ENCODE data around the gene TRIM9.
"Not testable (repeated sequence)": the region's sequence is repeated elsewhere in the genome, so short reads cannot be mapped to it uniquely, and the experiment has no call there.

TRIM9 gene

DNA sequence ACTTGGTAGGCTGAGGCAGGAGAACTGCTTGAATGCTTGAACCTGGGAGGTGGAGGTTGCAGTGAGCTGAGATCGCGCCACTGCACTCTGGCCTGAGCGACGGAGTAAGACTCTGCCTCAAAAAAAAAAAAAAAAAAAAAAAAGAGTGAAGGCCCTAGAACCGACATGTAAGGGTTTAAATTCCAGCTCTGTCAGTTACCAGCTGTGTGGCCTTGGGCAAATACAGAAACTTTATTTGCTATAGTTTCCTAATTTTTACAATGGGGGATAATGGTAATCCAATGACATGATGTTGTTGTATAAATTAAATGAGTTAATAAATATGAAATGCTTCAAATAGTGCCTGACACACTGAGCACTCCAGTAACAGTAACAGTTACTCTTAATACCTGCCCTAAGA, 131.0 kb downstream of the TRIM9 start:
- no peak for DNase-seq (ENCODE audit: low spot score)

DNA sequence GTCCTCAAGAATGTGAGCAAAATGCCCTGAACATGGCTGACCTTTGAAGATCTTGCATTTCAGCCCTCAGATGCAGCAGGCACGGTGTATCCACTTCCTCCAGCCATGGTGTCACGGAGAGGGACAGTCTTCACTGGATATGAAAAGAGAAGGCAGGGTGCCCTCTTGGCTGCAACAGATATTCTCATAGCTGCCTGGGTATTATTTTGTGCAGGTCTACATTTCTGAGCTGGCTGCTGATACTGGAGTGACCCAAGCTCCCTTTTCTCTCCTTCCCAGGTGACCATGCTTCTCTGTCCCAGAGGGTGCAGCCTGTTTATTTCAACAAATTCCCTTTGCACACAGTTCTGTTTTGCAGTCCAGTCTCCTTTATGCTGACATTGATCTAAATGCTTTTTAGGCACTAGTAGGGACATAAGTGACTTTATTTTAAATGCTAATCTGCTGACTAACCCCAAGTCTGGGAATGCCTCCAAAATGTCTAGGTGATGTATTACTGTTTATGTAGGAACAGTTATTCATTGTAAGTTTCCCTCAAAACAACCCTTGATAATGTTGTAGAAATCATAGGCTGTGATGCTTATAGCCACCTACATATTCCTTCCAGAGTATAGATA, 133.2 kb downstream of the TRIM9 start:
- DNase-seq (ENCODE audit: low spot score): no peak

DNA sequence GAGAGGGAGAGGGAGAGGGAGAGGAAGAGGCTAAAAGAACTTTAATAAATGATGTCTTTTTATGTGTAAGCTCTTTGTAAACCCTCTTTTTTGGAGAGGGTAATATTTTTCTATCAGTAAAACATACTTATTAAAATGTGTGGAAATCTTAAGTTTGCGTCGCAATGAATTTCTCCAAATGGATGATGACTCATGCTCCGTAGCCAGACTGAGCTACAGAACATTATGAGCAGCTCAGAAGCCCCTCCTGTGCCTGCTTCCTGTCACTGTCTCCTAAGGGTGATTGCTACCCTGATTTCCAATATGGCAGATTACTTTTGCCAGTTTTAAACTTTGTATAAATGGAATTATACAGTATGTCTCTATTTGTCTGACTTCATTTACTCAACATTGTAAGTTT, 137.6 kb downstream of the TRIM9 start:
- no peak for DNase-seq (ENCODE audit: low spot score)

DNA sequence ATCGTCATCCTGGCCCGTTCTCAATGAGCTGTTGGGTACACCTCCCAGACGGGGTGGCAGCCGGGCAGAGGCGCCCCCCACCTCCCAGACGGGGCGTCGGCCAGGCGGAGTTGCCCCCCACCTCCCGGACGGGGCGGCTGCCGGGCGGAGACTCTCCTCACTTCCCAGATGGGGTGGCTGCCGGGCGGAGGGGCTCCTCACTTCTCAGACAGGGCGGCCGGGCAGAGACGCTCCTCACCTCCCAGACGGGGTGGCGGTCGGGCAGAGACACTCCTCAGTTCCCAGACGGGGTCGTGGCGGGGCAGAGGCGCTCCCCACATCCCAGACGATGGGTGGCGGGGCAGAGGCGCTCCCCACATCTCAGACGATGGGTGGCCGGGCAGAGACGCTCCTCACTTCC, 138.5 kb downstream of the TRIM9 start:
- DNase-seq (ENCODE audit: low spot score): not testable (repeated sequence)

DNA sequence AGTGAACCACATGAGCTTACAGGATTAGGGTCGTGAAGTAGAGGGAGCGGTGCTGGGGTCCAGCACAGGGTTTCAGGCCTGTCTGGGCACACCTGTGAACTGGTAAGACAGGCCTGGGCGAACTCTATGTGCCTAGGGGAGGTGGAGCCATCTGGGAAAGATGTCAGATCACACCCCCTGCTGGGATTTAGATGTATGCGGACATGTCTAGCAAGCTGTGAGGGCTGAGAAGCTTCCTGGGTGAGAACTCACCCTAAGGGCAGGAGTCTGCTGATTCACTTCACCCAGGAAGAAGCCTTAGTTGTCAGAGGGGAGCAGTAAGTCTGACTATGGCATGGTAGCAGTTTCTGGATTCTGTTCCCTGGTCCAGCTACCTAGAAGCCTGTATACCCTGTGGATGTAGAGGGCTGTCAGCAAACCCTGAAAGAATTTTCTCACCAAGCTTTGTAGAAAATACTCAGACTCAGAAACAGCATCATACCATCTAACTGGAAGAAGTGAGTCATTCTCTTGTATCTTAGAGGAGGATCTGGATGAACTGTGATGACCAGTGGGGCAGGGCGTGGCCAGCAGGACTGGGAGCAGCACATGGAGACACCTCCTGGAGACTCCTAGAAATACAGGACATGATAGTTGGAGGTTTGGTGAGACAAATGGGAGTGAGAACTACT, 139.4 kb downstream of the TRIM9 start:
- DNase-seq (ENCODE audit: low spot score): peak; percentile 46

DNA sequence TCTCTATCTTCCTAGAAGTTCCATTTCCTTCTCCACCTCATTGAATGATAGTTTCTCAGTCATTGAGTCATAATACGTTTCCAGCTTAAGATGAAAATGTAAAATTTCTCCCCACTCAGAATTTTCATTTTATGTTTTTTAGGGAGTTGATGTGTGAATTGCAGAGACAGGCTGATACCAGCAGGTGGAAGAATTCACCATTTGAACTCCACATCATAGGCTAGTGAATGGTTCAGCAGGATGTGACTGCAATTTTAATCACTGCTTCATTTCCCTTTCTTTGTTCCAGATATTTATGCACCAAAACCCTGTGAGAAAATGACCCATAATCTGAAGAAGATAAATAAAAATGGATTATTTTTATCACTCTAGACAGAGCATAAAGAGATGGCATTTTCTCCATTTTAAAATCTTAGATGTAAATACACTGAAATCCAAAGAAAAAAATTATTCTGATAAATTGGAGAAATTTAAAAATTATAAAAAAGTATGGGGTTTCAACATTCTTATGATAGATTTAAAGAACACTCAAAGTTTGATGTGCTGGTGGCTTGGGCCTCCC, 140.0 kb downstream of the TRIM9 start:
- DNase-seq (ENCODE audit: low spot score): no peak

DNA sequence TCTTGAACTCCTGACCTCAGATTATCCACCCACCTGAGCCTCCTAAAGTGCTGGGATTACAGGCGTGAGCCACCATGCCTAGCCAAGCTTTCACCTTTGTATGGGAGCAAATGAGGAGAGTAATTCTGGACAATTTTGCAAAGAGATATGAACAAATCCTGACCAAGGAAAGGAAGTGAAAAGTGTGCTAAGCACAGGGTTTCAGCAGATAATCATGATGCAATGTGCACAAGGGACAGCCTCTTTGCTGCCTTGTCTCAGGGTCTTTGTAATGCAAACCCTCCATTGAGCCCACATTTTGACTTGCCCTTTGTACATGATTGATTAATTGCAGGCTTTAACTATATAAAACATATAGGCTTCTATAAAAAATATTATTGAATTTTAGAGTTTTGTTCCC, 141.4 kb downstream of the TRIM9 start:
- DNase-seq (ENCODE audit: low spot score): no peak

DNA sequence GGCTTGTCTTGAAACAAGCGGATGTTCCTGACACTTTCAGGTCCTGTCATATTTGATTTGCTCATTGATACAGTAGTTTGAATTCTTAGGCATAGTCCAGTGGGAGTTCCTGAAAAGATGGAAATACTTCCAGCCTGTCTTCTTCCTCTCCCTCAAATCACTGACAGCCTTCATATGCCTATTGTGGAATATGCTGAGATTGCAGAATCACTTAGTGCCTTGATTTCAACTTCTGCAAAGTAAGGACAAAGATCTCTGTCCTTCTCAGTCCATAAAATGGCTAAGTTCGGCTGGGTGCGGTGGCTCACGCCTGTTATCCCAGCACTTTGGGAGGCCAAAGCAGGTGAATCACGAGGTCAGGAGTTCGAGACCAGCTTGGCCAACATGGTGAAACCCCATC, 143.9 kb downstream of the TRIM9 start:
- no peak for DNase-seq (ENCODE audit: low spot score)

DNA sequence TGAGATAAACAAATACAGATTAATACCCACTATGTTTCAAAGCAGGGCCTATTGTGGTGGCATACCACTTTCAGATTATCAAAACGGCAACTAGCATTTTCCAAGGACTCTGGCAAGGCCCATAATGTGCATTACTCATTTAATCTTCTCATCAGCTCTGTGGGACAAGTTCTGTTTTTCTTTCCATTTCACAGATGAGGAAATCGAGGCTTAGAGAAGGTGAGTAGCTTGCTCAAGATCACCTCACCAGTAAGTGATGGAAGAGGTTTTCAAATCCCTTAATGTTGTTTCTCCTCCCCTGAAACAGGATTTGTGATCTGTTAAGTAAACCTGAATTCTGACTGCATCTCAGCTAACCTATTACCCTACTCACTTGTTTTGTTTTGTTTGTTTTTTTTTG, 146.7 kb downstream of the TRIM9 start:
- DNase-seq (ENCODE audit: low spot score): no peak

DNA sequence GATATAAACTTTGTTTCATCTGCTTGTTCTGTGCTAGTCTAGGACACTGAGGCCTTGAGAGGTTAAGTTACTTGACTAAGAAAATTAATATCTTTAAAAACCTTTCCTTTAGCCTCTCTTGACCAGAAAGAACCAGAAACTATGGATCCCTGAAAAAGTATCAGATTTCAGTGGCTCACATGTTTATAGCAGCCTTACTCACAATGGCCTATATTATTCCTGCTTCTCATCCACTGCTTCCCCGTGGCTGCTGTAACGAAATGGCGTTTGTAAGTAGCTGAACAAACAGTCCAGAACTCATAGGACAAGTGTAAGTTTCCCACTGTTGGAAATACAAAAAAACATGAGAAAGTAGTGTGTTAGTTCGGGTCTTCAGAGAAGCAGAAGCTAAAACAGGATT, 147.5 kb downstream of the TRIM9 start:
- no peak for DNase-seq (ENCODE audit: low spot score)

DNA sequence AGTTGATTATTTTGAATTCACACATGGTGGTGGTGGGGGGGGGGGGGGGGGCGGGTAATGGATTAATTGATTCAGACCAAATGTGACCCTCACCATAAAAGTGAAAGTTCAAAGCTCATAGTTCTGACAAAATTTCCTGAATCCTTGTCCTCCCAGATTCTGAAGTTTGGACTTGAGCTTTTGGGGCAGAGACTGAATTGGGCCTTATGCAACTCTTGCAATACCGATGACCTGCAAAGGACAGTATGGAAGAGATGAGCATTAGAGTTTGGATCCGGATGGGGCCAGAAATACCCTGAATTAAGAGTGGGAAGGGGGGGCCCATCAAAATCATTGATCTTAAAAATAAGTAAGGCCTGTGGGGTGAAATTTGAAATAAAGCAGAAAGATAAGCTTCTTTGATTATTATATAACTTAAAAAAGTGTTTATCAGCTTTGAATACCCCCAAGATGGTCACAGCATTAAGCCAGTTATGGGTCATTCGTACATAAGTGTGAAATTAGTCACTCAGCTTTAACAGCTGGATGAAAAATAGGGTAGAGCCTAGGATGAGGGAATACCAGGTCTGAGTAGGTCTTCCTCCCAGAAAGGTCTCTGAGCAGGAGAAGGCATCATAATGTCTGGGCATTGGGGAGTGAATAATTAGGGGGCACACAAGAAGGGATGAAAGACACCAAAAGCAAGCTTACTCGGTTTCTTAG, 148.5 kb downstream of the TRIM9 start:
- no peak for DNase-seq (ENCODE audit: low spot score)

DNA sequence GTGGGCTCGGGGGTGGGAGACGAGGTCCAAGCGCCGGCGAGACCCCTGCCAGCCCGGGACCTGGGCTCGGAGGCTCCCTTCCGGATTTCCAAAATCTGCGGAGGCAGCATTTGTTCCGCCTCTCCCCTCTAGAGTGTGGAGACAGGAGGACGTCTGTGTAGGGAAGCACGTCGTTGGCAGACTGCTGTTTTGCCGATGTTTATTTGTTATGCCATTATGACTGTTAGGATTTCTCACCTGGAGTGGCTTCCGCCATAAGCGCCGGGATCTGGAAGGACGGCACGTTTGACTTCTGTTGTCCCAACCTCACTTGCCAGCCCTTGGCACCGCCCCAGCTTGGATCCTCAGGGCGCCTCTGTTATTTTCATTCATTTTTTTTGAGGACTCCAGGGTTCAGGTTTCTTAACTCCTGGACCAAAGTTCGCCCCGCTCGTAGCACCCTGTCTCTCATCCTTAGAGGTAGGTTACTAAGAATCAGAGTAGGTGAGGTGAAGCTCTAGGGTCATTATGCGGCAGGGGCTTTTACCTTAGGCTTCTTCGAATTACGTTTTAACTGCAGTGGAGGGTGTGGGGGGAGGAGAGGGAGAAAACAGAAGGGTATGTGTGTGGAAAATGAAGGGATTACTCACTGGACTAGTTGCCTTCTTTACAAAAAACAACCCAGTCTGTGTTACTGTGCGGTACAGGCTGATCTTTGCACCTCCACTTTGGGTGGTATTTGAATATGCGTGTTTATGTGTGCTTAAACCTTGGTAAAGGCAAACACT, 150.1 kb downstream of the TRIM9 start:
- no peak for DNase-seq (ENCODE audit: low spot score)

DNA sequence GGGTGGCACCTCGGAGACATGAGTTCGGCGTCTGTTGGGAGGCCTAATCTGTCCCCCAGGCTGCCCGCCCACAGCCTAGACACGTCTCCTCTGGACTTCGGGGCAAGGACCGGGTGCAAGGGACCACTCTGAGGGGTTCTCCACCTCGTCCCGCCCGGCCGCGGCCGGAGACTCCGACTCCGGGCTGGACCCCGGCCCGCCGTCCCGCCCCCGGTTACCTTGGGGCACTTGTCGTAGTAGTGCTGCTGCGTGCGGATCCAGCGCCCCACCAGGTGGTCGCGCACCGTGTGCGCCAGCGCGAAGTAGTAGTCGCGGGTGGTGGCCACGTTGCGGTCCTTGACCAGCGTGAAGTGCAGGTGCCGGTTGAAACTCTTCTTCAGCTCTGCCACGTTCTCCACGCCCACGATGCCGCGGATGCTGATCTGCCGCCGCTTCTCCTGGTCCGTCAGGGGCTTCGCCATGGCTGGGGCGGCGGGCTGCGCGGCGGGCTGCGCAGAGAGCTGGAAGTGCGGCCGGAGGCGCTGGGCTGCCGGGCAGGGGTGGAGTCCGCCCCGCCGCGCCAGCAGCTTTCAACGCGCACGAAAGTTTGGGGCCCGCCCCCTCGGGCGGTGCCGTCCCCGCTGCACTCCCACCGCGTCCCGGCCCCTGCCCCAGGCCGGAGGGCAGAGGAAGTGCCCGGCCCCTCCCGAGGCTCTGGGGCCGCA, 150.8 kb downstream of the TRIM9 start, which contains the start of gene PYGL:
Gene PYGL, minus strand, starts transcription at position 541 of the 704 bp plus-strand sequence. Its CDS starts 80 bp downstream, at position 461.
- peak; percentile 17 for DNase-seq (ENCODE audit: low spot score)

DNA sequence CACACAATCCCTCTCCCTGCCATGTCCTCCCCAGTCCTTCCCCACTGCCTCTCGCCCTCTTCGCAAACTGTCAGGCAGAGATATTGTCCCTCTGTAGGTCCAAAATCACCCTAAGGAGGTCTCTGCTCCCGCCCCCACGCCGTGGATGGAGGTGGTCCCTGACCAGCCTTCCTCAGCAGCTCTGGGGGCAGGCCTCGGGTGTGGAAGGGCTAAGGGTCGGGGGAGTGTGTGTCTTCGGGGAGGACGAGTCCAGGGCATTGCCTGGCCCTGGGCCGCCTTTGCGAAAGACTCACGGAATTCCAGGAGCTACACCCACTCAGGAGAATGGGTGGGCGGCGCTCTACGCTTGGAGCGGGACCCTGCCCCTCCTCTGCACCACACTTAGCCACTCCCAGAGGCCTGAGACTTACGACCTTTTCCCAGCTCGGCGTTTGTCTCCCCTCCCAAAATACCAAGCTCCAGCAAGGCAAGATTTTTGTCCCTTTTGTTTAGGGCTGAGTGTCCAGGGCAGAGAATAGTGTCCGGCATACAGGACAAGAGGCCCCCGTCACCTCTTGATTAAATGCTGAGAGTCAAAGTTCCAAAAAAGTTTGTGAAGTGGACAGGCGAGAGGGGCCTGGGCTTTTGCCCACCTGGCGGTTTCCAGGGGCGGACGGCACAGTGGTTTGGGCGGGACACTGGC, 151.5 kb downstream of the TRIM9 start:
- DNase-seq (ENCODE audit: low spot score): no peak

DNA sequence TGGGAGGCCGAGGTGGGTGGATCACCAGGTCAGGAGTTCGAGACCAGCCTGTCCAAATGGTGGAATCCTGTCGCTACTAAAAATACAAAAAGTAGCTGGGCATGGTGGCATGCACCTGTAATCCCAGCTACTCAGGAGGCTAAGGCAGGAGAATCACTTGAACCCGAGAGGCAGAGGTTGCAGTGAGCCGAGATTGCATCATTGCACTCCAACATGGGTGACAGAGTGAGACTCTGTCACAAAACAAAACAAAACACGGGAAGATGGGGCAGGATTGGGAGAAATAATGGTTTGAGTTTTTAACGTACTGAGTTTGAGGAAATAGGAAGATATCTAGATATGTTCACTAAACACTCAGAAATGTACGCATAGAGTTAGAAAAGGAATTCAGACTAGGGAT, 153.3 kb downstream of the TRIM9 start:
- not testable (repeated sequence) for DNase-seq (ENCODE audit: low spot score)

DNA sequence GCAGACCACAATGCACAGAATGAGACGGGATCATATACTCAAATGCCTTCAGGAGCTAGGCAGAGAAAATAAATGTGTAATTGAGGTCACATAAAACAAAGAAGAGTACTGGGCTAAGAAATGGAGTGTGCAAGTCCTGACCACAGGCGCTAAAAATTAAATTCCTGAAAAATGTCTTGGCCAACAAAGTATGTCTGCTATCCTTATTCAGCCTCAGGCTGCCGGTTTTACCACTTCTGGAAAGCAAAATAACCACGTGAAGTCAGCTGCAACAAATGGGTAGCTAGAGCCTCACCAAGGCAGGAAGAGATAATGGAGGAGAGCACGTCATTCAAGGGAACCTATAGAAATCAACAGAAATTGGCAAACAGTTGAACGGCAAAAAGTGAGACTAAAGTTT, 153.8 kb downstream of the TRIM9 start:
- no peak for DNase-seq (ENCODE audit: low spot score)

DNA sequence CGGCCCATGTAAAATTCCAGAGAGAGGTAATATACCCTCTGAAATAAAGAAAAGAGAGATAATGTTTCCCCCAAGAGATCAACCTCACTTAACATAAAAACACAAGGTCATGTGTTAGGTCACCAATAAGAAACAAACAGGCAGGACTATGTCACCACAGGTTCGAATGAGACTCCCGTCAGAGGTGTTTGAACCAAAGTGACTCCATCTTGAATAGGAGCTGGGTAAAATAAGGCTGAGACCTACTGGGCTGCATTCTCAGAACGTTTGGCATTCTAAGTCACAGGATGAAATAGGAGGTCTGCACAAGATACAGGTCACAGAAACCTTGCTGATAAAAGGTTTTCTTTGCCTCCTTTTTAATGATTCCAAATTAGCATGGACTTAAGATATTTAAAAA, 157.1 kb downstream of the TRIM9 start:
- DNase-seq (ENCODE audit: low spot score): no peak

DNA sequence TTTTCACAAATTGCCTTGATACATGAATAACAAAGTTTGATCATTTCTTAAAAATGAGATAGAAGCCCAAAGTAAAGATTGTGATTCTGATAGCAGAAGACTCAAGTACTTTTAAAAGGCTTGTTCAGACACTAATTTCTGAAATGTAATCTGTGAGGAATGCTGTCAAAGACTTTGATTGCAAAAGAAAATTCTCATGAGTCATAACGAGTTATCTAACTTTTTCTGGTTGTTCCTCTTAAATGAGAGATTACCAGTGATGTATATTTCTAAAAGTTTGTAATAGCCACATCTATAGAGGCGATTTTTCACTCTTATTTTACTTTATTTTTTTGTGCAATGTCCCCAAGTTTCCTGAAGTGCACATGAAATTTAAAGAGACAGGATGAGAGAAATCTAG, 157.6 kb downstream of the TRIM9 start:
- DNase-seq (ENCODE audit: low spot score): no peak

DNA sequence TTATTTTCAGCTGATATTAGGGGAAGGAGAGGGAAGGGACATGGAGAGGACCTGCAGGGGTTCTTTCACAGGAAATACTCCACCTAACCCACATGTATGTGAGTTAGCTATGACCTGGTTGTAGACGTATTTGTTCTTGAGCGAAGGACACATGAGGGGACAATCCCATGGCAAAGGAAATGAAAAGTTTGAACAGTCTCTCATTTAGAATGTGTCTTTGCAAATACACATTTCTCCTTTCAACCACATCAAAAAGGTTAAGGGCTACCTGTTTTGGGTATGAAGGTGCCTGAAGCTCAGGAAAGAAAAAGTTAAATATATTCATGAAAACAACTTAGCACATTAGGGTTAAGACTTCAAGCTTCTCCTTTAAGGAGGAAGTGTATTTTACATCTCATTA, 158.0 kb downstream of the TRIM9 start:
- DNase-seq (ENCODE audit: low spot score): no peak

DNA sequence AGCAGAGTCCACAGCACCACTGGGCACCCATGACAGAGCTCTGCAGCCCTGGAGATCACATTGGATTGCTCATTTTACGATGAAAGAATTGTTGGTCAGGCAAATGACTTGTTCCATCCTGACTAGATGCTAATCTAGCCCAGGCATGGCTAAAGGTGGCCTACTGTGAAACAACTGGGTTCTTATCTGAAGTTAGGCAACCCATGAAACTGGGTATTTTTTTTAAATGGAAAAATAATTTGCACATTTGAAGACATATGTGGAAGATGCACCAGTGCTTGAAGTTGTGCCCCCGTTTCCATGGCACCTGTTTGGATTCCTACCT, 158.9 kb downstream of the TRIM9 start:
- no peak for DNase-seq (ENCODE audit: low spot score)

All from hematopoietic multipotent progenitor cell treated with erythropoietin and hydrocortisone succinate and interleukin-3 and kit ligand, for 15 days (in vitro differentiated cells).